Measurements from ENCODE around the gene CDH6.

Gene CDH6

GRCh38 chr5:31303688-31304087, 110.2 kb downstream of the CDH6 start:
- H3K27ac ChIP-seq: no peak overlapping the region

GRCh38 chr5:31317665-31318064, 124.2 kb downstream of the CDH6 start:
- no peak overlapping the region for H3K27ac ChIP-seq
- no peak for TF ChIP-seq ZFX (IDR thresholded peaks at IDR 0.05)
- peak; percentile 31 for TF ChIP-seq CTCF (conservative IDR thresholded peaks at IDR 0.05)

More at GRCh38 chr5:31303688-31304087, 110.2 kb downstream of the CDH6 start:
- TF ChIP-seq CTCF (conservative IDR thresholded peaks at IDR 0.05) (no peak), ZFX (IDR thresholded peaks at IDR 0.05) (no peak)

- no peak overlapping the region for H3K27ac ChIP-seq
- TF ChIP-seq ZFX (IDR thresholded peaks at IDR 0.05): no peak
- no peak for TF ChIP-seq CTCF (conservative IDR thresholded peaks at IDR 0.05)
Observed at GRCh38 chr5:31319335-31319734, 125.8 kb downstream of the CDH6 start.

GRCh38 chr5:31322946-31323345, 129.5 kb downstream of the CDH6 start:
- no peak overlapping the region for H3K27ac ChIP-seq
- no peak for TF ChIP-seq ZFX (IDR thresholded peaks at IDR 0.05)
- TF ChIP-seq CTCF (conservative IDR thresholded peaks at IDR 0.05): no peak

- no peak overlapping the region for H3K27ac ChIP-seq
- TF ChIP-seq ZFX (IDR thresholded peaks at IDR 0.05): no peak
- TF ChIP-seq CTCF (conservative IDR thresholded peaks at IDR 0.05): no peak
Observed at GRCh38 chr5:31324842-31325241, 131.4 kb downstream of the CDH6 start.

- TF ChIP-seq CTCF (conservative IDR thresholded peaks at IDR 0.05) (no peak), ZFX (IDR thresholded peaks at IDR 0.05) (no peak)
- no peak overlapping the region for H3K27ac ChIP-seq
Observed at GRCh38 chr5:31328040-31328733, 134.7 kb downstream of the CDH6 start.

- TF ChIP-seq ZFX (IDR thresholded peaks at IDR 0.05): no peak
- no peak for TF ChIP-seq CTCF (conservative IDR thresholded peaks at IDR 0.05)
- no peak overlapping the region for H3K27ac ChIP-seq
Observed at GRCh38 chr5:31329715-31330114, 136.2 kb downstream of the CDH6 start.

Measured in C4-2B (cell line).